ENCODE measurements around the gene ZNF366. TPM values are rescaled to one million over a fixed set of nuclear protein-coding genes. Genes with fewer than 3 reads are reported as not detected.

ZNF366 gene
- total RNA-seq, 1 experiment from 2014 or later: not detected

- POLR2A ChIA-PET: no interaction called here
- no TSS peak for BruUV-seq (replicated peaks)
- Histone ChIP-seq H4K20me1 (ENCODE audit: insufficient read depth) (no peaks in the 10 kb centered on the region), H2AFZ (ENCODE audit: low read depth, low read length, poor library complexity, severe bottlenecking) (no peak overlapping the region), H3K36me3 (ENCODE audit: control insufficient read depth in 1 of 2, insufficient read depth in 2 of 2, low read length in 2 of 2) (no peaks in the 10 kb centered on the region), H3K27me3 (ENCODE audit: insufficient read depth, low read length) (0 out of 2 replicates have a peak, but pooled peaks cover 6% of the 10 kb centered on the region), H3K9me2 (ENCODE audit: insufficient read depth) (no peaks in the 10 kb centered on the region), H3K27ac (ENCODE audit: low read depth, low read length) (no peak overlapping the region), H3K4me3 (replicated peaks in 1 of 2; ENCODE audit: low read depth in 1 of 2, low read length in 2 of 2) (no peak overlapping the region), H3K9me3 (ENCODE audit: control insufficient read depth in 1 of 2, insufficient read depth in 1 of 2, low read depth in 1 of 2, low read length in 2 of 2) (no peaks in the 10 kb centered on the region), H3K4me1 (ENCODE audit: control insufficient read depth in 1 of 2, insufficient read depth in 2 of 2, low read length in 2 of 2) (no peaks in the 10 kb centered on the region), H3K9ac (ENCODE audit: low read length) (no peak overlapping the region), H3K79me2 (ENCODE audit: insufficient read depth, low read length) (no peaks in the 10 kb centered on the region), H3K4me2 (ENCODE audit: low read length) (no peak overlapping the region)
- TF ChIP-seq ZBTB33 (IDR thresholded peaks at IDR 0.05; ENCODE audit: extremely low read depth, insufficient replicate concordance, low read length) (no peak), YY1 (IDR thresholded peaks at IDR 0.05; ENCODE audit: extremely low read depth, insufficient replicate concordance, low read depth, low read length) (no peak), ZFX (IDR thresholded peaks at IDR 0.05) (no peak), CEBPB (IDR thresholded peaks at IDR 0.05; ENCODE audit: low read depth) (no peak), FOSL1 (IDR thresholded peaks at IDR 0.05; ENCODE audit: low read depth) (no peak)
- intact Hi-C loops (cut with micrococcal nuclease): no loop called here
- no peak for DNase-seq (ENCODE audit: low read depth, low spot score)
- CTCF ChIA-PET: no interaction called here
- RAD21 ChIA-PET (ENCODE audit: low non-redundant PET in 1 of 2, low total read pairs in 2 of 2, uncharacterized antibody in 2 of 2, unreplicated experiment in 2 of 2): no interaction called here
- no peak for ATAC-seq
Measured at GRCh38 chr5:72497823-72498222, 9.4 kb downstream of the ZNF366 start.

GRCh38 chr5:72495410-72495809 is 11.8 kb downstream of the ZNF366 start:
- TF ChIP-seq ATF3 (IDR thresholded peaks at IDR 0.05) (no peak), EZH2phosphoT487 (IDR thresholded peaks at IDR 0.05; ENCODE audit: borderline replicate concordance) (no peak), SP1 (IDR thresholded peaks at IDR 0.05; ENCODE audit: low read depth) (no peak)
- ChIA-PET CTCF (no interaction called here), POLR2A (no interaction called here), RAD21 (ENCODE audit: low non-redundant PET in 1 of 2, low total read pairs in 2 of 2, uncharacterized antibody in 2 of 2, unreplicated experiment in 2 of 2) (no interaction called here)
- ATAC-seq (no peak), DNase-seq (ENCODE audit: low read depth, low spot score) (no peak)
- no peak overlapping the region for H2AFZ ChIP-seq (ENCODE audit: low read depth, low read length, poor library complexity, severe bottlenecking)
- BruUV-seq (replicated peaks): no TSS peak
- H3K27me3 ChIP-seq (ENCODE audit: insufficient read depth, low read length): 0 out of 2 replicates have a peak, but pooled peaks cover 6% of the 10 kb centered on the region
- no peaks in the 10 kb centered on the region for H4K20me1 ChIP-seq (ENCODE audit: insufficient read depth)
- no peaks in the 10 kb centered on the region for H3K9me2 ChIP-seq (ENCODE audit: insufficient read depth)
- H3K4me1 ChIP-seq (ENCODE audit: control insufficient read depth in 1 of 2, insufficient read depth in 2 of 2, low read length in 2 of 2): no peaks in the 10 kb centered on the region
- no peaks in the 10 kb centered on the region for H3K36me3 ChIP-seq (ENCODE audit: control insufficient read depth in 1 of 2, insufficient read depth in 2 of 2, low read length in 2 of 2)
- no peak overlapping the region for H3K27ac ChIP-seq (ENCODE audit: low read depth, low read length)
- H3K79me2 ChIP-seq (ENCODE audit: insufficient read depth, low read length): no peaks in the 10 kb centered on the region
- H3K4me2 ChIP-seq (ENCODE audit: low read length): no peak overlapping the region
- no peak overlapping the region for H3K9ac ChIP-seq (ENCODE audit: low read length)
- H3K4me3 ChIP-seq (replicated peaks in 1 of 2; ENCODE audit: low read depth in 1 of 2, low read length in 2 of 2): no peak overlapping the region
- no peaks in the 10 kb centered on the region for H3K9me3 ChIP-seq (ENCODE audit: control insufficient read depth in 1 of 2, insufficient read depth in 1 of 2, low read depth in 1 of 2, low read length in 2 of 2)
- intact Hi-C loops (cut with micrococcal nuclease): no loop called here
